NCI-H2227 (cell line): ENCODE data around the gene IRF4.
"Not testable (repeated sequence)": the region's sequence is repeated elsewhere in the genome, so short reads cannot be mapped to it uniquely, and the experiment has no call there.

ENCODE experiments used
- DNase-seq: peaks from one replicate; lab custom pipeline; 2025; ENCODE audit not compliant: unreplicated experiment; lab: John Stamatoyannopoulos, UW

The IRF4 gene

GRCh38 chr6:366389-367297 lies 24.9 kb upstream of the IRF4 start:
- DNase-seq = no peak

GRCh38 chr6:367298-367794 lies 24.2 kb upstream of the IRF4 start:
- DNase-seq = no peak

- no peak for DNase-seq
Observed at GRCh38 chr6:367891-368630, 23.5 kb upstream of the IRF4 start.

GRCh38 chr6:369559-370431 lies 21.8 kb upstream of the IRF4 start:
- DNase-seq = no peak

GRCh38 chr6:370555-370954 lies 21.0 kb upstream of the IRF4 start:
- no peak for DNase-seq

- not testable (repeated sequence) for DNase-seq
Observed at GRCh38 chr6:371851-372250, 19.7 kb upstream of the IRF4 start.

GRCh38 chr6:372336-372911 lies 19.1 kb upstream of the IRF4 start:
- DNase-seq = no peak

GRCh38 chr6:373031-373430 lies 18.5 kb upstream of the IRF4 start:
- DNase-seq = no peak

- no peak for DNase-seq
Observed at GRCh38 chr6:373773-374724, 17.5 kb upstream of the IRF4 start.

GRCh38 chr6:374956-375355 lies 16.6 kb upstream of the IRF4 start:
- no peak for DNase-seq

GRCh38 chr6:376827-377640 lies 14.5 kb upstream of the IRF4 start:
- no peak for DNase-seq

- not testable (repeated sequence) for DNase-seq
Observed at GRCh38 chr6:377641-378020, 13.9 kb upstream of the IRF4 start.

GRCh38 chr6:378090-378957 lies 13.2 kb upstream of the IRF4 start:
- DNase-seq = no peak

- DNase-seq = no peak
Observed at GRCh38 chr6:378958-379409, 12.6 kb upstream of the IRF4 start.

GRCh38 chr6:379410-380181 lies 12.0 kb upstream of the IRF4 start:
- no peak for DNase-seq

GRCh38 chr6:380234-381218 lies 11.0 kb upstream of the IRF4 start:
- no peak for DNase-seq
